GM23338 (cell line): ENCODE measurements around the gene PTPN9. TPM values are rescaled to one million over a fixed set of nuclear protein-coding genes. Genes with fewer than 3 reads are reported as not detected.
A peak's percentile ranks its signal among the peaks of the same experiment; 100 is the strongest.

Source experiments
- ATAC-seq: fragments of 200-7000 bp; cut with Tn5 transposase; 3 replicates; pipeline ENCODE4 v1.9.1; 2020
- DNase-seq: peaks from one replicate; pipeline ENCODE4 v3.0.0-alpha.2; 2015; ENCODE audit warnings: low spot score
- H2AFZ ChIP-seq: fragments of 200-600 bp; sonication (generic); 2 replicates; pipeline ENCODE4 v1.8.0; 2016; ENCODE audit warnings: antibody characterized with exemption, mild to moderate bottlenecking, moderate library complexity
- H3F3A ChIP-seq: fragments of 200-600 bp; sonication (generic); replicated peaks from 2 replicates; pipeline ENCODE4 v1.8.0; 2017; ENCODE audit warnings: antibody characterized with exemption, mixed run types, low read depth
- H3K27ac ChIP-seq: fragments of 200-600 bp; sonication (generic); 2 replicates; pipeline ENCODE4 v1.6.1; 2016; ENCODE audit warnings: low read depth
- H3K27me3 ChIP-seq: fragments of 200-600 bp; sonication (generic); 2 replicates; pipeline ENCODE4 v1.8.0; 2016; ENCODE audit warnings: mild to moderate bottlenecking, mixed run types, moderate library complexity; ENCODE audit not compliant: insufficient read depth
- H3K36me3 ChIP-seq: fragments of 200-600 bp; sonication (generic); 2 replicates; pipeline ENCODE4 v1.8.0; 2016; ENCODE audit warnings: mild to moderate bottlenecking; ENCODE audit not compliant: insufficient read depth
- H3K4me1 ChIP-seq: fragments of 200-600 bp; sonication (generic); 2 replicates; pipeline ENCODE4 v1.8.0; 2016; ENCODE audit warnings: mild to moderate bottlenecking, moderate library complexity; ENCODE audit not compliant: insufficient read depth
- H3K4me2 ChIP-seq: fragments of 200-600 bp; sonication (generic); 2 replicates; pipeline ENCODE4 v1.7.1; 2017; ENCODE audit warnings: mixed run types
- H3K4me3 ChIP-seq: fragments of 200-600 bp; sonication (generic); 2 replicates; pipeline ENCODE4 v1.6.1; 2016; ENCODE audit warnings: mixed run types
- H3K79me2 ChIP-seq: fragments of 200-600 bp; sonication (generic); replicated peaks from 2 replicates; pipeline ENCODE4 v1.8.0; 2017; ENCODE audit warnings: mild to moderate bottlenecking; ENCODE audit not compliant: insufficient read depth
- H3K9me2 ChIP-seq: fragments of 200-600 bp; sonication (generic); 2 replicates; pipeline ENCODE4 v1.8.0; 2017; ENCODE audit not compliant: insufficient read depth
- H4K20me1 ChIP-seq: fragments of 200-600 bp; sonication (generic); replicated peaks from 2 replicates; pipeline ENCODE4 v1.8.0; 2017; ENCODE audit warnings: mild to moderate bottlenecking; ENCODE audit not compliant: insufficient read depth
- H3K27ac Mint-ChIP-seq: 2 replicates; pipeline ENCODE4 v1.8.0; 2020; ENCODE audit warnings: inconsistent platforms, mild to moderate bottlenecking, moderate library complexity, mixed read lengths
- H3K27me3 Mint-ChIP-seq: 3 replicates; pipeline ENCODE4 v1.8.0; 2022; ENCODE audit warnings: low read depth, mild to moderate bottlenecking, moderate library complexity, mixed read lengths, inconsistent platforms; ENCODE audit not compliant: insufficient read depth, poor library complexity
- H3K36me3 Mint-ChIP-seq: 3 replicates; pipeline ENCODE4 v1.8.0; 2021; ENCODE audit warnings: low read depth, mild to moderate bottlenecking, inconsistent platforms, moderate library complexity, mixed read lengths
- H3K4me1 Mint-ChIP-seq: 3 replicates; pipeline ENCODE4 v1.8.0; 2020; ENCODE audit warnings: mild to moderate bottlenecking, inconsistent platforms, mixed read lengths
- H3K4me3 Mint-ChIP-seq: 3 replicates; pipeline ENCODE4 v1.8.0; 2021; ENCODE audit warnings: moderate library complexity, mild to moderate bottlenecking, inconsistent platforms, mixed read lengths
- H3K9me3 Mint-ChIP-seq: 3 replicates; pipeline ENCODE4 v1.8.0; 2020; ENCODE audit warnings: moderate library complexity, mild to moderate bottlenecking, inconsistent platforms, mixed read lengths
- CREB1 ChIP-seq: fragments of 250-450 bp; sonication (Bioruptor Pico); IDR thresholded peaks from 2 replicates; pipeline ENCODE4 v1.5.0; 2020; ENCODE audit warnings: low read depth, mild to moderate bottlenecking, moderate library complexity
- EZH2 ChIP-seq: fragments of 200-600 bp; sonication (generic); IDR thresholded peaks from one replicate; pipeline ENCODE4 v1.8.0; 2017; ENCODE audit warnings: antibody characterized with exemption, mild to moderate bottlenecking, low read depth; ENCODE audit not compliant: unreplicated experiment
- EZH2phosphoT487 ChIP-seq: fragments of 200-600 bp; sonication (generic); IDR thresholded peaks from one replicate; pipeline ENCODE4 v1.8.1; 2018; ENCODE audit warnings: antibody characterized with exemption; ENCODE audit not compliant: unreplicated experiment
- JUNB ChIP-seq: IDR thresholded peaks from one replicate; pipeline ENCODE4 v1.6.1; 2016; ENCODE audit warnings: antibody characterized with exemption; ENCODE audit not compliant: unreplicated experiment
- NANOG ChIP-seq: IDR thresholded peaks from 2 replicates; pipeline ENCODE4 v1.6.1; 2016; ENCODE audit warnings: antibody characterized with exemption, borderline replicate concordance
- POLR2AphosphoS5 ChIP-seq: IDR thresholded peaks from 2 replicates; pipeline ENCODE4 v1.6.1; 2016; ENCODE audit warnings: antibody characterized with exemption, low read depth
- STAT1 ChIP-seq: IDR thresholded peaks from one replicate; pipeline ENCODE4 v1.6.1; 2016; ENCODE audit warnings: antibody characterized with exemption; ENCODE audit not compliant: unreplicated experiment
- ZNF114 ChIP-seq: fragments of 250-450 bp; sonication (Bioruptor Pico); IDR thresholded peaks from 2 replicates; pipeline ENCODE4 v1.5.0; 2020; ENCODE audit warnings: mild to moderate bottlenecking, moderate library complexity
- ZNF331 ChIP-seq: fragments of 250-450 bp; sonication (Bioruptor Pico); IDR thresholded peaks from 2 replicates; pipeline ENCODE4 v1.5.0; 2020; ENCODE audit warnings: low read depth, mild to moderate bottlenecking, moderate library complexity
- polyA plus RNA-seq: library from polyadenylated mRNA; unstranded; fragments of >200 nt; fragmentation: Nextera tagmentation; extraction: Ambion mirVana; gene quantifications from 2 replicates; pipeline ENCODE4 v1.2.1, GENCODE V29; 2016
- total RNA-seq: library from RNA; depleted of rRNA; stranded (reverse); fragments of >200 nt; shearing (Covaris generic); gene quantifications from 2 replicates; pipeline ENCODE4 v1.2.3, GENCODE V29; 2014
- TF ChIP-seq, protein P1 (sequence below): fragments of 250-450 bp; sonication (Bioruptor Pico); IDR thresholded peaks from 2 replicates; pipeline ENCODE4 v1.5.0; 2020; ENCODE audit warnings: mild to moderate bottlenecking, moderate library complexity
- TF ChIP-seq, protein P2 (sequence below), 2 experiments: fragments of 200-600 bp in 1 of 2; sonication (generic) in 1 of 2; conservative IDR thresholded peaks; 2 replicates each; pipeline versions ENCODE4 v1.5.1 to v1.6.1; 2016 to 2017; ENCODE audit warnings: antibody characterized with exemption in 2 of 2, low read depth in 2 of 2, mild to moderate bottlenecking in 2 of 2, moderate library complexity in 1 of 2
- TF ChIP-seq, protein P3 (sequence below): IDR thresholded peaks from one replicate; pipeline ENCODE4 v1.6.1; 2018; ENCODE audit warnings: antibody characterized with exemption; ENCODE audit not compliant: unreplicated experiment
- TF ChIP-seq, protein P4 (sequence below): IDR thresholded peaks from 2 replicates; pipeline ENCODE4 v1.6.1; 2016; ENCODE audit warnings: antibody characterized with exemption

PTPN9 gene
- total and polyA plus RNA-seq, 2 experiments from 2014 or later: 12.1 to 32.7 TPM

DNA sequence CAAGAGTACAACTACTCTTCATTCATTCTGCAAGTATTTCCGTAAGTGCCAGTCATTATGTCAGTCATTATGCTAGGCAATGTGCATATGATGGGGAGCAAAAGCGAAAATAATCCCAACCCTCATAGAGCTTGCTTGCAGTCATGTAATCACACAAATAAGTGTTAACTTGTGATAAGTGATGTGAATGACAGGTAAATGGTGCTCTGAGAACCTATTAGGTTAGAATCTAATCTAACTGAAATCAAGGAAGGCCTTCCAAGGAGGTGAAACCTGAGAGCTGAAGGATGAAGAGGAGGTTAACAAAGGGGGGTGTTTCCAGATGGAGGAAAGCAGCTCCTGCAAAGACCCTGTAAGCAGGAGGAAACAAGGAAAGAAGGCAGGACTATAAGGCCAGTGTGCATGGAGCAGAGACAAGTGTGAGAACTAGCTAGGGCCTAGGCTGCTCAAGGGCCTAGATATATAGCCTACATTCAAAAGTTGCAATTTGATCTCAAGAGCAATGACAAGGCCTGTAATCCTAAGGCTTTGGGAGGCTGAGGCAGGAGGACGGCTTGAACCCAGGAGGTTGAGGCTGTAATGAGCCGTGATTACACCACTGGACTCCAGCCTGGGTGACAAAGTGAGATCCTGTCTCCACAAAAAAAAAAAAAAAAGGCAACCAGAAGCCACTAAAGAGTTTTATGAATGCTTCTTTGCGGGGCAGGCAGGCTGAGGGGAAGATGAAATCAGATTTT, 5.3 kb downstream of the PTPN9 start:
- peaks cover 45% of the 10 kb centered on the region for H3K4me1 ChIP-seq
- Mint-ChIP-seq H3K27ac (peak overlapping the region; percentile 78), H3K9me3 (0 out of 3 replicates have a peak, but pooled peaks cover 5% of the 10 kb centered on the region), H3K4me3 (peak overlapping the region; percentile 53), H3K36me3 (peaks cover 28% of the 10 kb centered on the region; the same call in 2 of the 3 replicates), H3K4me1 (peaks cover 24% of the 10 kb centered on the region), H3K27me3 (peaks cover 7% of the 10 kb centered on the region)
- H3K4me2 ChIP-seq: peak overlapping the region; percentile 69
- H3K36me3 ChIP-seq: no peaks in the 10 kb centered on the region
- no peak overlapping the region for H2AFZ ChIP-seq
- no peaks in the 10 kb centered on the region for H3K9me2 ChIP-seq
- TF ChIP-seq, protein P1, sequence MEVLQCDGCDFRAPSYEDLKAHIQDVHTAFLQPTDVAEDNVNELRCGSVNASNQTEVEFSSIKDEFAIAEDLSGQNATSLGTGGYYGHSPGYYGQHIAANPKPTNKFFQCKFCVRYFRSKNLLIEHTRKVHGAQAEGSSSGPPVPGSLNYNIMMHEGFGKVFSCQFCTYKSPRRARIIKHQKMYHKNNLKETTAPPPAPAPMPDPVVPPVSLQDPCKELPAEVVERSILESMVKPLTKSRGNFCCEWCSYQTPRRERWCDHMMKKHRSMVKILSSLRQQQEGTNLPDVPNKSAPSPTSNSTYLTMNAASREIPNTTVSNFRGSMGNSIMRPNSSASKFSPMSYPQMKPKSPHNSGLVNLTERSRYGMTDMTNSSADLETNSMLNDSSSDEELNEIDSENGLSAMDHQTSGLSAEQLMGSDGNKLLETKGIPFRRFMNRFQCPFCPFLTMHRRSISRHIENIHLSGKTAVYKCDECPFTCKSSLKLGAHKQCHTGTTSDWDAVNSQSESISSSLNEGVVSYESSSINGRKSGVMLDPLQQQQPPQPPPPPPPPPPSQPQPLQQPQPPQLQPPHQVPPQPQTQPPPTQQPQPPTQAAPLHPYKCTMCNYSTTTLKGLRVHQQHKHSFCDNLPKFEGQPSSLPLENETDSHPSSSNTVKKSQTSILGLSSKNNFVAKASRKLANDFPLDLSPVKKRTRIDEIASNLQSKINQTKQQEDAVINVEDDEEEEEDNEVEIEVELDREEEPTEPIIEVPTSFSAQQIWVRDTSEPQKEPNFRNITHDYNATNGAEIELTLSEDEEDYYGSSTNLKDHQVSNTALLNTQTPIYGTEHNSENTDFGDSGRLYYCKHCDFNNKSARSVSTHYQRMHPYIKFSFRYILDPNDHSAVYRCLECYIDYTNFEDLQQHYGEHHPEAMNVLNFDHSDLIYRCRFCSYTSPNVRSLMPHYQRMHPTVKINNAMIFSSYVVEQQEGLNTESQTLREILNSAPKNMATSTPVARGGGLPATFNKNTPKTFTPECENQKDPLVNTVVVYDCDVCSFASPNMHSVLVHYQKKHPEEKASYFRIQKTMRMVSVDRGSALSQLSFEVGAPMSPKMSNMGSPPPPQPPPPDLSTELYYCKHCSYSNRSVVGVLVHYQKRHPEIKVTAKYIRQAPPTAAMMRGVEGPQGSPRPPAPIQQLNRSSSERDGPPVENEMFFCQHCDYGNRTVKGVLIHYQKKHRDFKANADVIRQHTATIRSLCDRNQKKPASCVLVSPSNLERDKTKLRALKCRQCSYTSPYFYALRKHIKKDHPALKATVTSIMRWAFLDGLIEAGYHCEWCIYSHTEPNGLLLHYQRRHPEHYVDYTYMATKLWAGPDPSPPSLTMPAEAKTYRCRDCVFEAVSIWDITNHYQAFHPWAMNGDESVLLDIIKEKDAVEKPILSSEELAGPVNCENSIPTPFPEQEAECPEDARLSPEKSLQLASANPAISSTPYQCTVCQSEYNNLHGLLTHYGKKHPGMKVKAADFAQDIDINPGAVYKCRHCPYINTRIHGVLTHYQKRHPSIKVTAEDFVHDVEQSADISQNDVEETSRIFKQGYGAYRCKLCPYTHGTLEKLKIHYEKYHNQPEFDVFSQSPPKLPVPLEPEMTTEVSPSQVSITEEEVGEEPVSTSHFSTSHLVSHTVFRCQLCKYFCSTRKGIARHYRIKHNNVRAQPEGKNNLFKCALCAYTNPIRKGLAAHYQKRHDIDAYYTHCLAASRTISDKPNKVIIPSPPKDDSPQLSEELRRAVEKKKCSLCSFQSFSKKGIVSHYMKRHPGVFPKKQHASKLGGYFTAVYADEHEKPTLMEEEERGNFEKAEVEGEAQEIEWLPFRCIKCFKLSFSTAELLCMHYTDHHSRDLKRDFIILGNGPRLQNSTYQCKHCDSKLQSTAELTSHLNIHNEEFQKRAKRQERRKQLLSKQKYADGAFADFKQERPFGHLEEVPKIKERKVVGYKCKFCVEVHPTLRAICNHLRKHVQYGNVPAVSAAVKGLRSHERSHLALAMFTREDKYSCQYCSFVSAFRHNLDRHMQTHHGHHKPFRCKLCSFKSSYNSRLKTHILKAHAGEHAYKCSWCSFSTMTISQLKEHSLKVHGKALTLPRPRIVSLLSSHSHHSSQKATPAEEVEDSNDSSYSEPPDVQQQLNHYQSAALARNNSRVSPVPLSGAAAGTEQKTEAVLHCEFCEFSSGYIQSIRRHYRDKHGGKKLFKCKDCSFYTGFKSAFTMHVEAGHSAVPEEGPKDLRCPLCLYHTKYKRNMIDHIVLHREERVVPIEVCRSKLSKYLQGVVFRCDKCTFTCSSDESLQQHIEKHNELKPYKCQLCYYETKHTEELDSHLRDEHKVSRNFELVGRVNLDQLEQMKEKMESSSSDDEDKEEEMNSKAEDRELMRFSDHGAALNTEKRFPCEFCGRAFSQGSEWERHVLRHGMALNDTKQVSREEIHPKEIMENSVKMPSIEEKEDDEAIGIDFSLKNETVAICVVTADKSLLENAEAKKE (CRISPR knock-in tag): no peak
- TF ChIP-seq POLR2AphosphoS5 (no peak), ZNF331 (CRISPR knock-in tag) (no peak), CREB1 (CRISPR knock-in tag) (no peak), NANOG (no peak), EZH2 (no peak), STAT1 (no peak), ZNF114 (CRISPR knock-in tag) (no peak), JUNB (no peak), EZH2phosphoT487 (no peak)
- TF ChIP-seq, protein P2, sequence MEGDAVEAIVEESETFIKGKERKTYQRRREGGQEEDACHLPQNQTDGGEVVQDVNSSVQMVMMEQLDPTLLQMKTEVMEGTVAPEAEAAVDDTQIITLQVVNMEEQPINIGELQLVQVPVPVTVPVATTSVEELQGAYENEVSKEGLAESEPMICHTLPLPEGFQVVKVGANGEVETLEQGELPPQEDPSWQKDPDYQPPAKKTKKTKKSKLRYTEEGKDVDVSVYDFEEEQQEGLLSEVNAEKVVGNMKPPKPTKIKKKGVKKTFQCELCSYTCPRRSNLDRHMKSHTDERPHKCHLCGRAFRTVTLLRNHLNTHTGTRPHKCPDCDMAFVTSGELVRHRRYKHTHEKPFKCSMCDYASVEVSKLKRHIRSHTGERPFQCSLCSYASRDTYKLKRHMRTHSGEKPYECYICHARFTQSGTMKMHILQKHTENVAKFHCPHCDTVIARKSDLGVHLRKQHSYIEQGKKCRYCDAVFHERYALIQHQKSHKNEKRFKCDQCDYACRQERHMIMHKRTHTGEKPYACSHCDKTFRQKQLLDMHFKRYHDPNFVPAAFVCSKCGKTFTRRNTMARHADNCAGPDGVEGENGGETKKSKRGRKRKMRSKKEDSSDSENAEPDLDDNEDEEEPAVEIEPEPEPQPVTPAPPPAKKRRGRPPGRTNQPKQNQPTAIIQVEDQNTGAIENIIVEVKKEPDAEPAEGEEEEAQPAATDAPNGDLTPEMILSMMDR (conservative IDR thresholded peaks at IDR 0.05; ENCODE audit: low read depth in 2 of 2): no peak
- TF ChIP-seq, protein P3, sequence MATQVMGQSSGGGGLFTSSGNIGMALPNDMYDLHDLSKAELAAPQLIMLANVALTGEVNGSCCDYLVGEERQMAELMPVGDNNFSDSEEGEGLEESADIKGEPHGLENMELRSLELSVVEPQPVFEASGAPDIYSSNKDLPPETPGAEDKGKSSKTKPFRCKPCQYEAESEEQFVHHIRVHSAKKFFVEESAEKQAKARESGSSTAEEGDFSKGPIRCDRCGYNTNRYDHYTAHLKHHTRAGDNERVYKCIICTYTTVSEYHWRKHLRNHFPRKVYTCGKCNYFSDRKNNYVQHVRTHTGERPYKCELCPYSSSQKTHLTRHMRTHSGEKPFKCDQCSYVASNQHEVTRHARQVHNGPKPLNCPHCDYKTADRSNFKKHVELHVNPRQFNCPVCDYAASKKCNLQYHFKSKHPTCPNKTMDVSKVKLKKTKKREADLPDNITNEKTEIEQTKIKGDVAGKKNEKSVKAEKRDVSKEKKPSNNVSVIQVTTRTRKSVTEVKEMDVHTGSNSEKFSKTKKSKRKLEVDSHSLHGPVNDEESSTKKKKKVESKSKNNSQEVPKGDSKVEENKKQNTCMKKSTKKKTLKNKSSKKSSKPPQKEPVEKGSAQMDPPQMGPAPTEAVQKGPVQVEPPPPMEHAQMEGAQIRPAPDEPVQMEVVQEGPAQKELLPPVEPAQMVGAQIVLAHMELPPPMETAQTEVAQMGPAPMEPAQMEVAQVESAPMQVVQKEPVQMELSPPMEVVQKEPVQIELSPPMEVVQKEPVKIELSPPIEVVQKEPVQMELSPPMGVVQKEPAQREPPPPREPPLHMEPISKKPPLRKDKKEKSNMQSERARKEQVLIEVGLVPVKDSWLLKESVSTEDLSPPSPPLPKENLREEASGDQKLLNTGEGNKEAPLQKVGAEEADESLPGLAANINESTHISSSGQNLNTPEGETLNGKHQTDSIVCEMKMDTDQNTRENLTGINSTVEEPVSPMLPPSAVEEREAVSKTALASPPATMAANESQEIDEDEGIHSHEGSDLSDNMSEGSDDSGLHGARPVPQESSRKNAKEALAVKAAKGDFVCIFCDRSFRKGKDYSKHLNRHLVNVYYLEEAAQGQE: no peak
- TF ChIP-seq, protein P4, sequence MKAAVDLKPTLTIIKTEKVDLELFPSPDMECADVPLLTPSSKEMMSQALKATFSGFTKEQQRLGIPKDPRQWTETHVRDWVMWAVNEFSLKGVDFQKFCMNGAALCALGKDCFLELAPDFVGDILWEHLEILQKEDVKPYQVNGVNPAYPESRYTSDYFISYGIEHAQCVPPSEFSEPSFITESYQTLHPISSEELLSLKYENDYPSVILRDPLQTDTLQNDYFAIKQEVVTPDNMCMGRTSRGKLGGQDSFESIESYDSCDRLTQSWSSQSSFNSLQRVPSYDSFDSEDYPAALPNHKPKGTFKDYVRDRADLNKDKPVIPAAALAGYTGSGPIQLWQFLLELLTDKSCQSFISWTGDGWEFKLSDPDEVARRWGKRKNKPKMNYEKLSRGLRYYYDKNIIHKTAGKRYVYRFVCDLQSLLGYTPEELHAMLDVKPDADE: no peak
- H3K4me3 ChIP-seq: peak overlapping the region; percentile 39
- peaks cover 7% of the 10 kb centered on the region for H4K20me1 ChIP-seq
- peak overlapping the region; percentile 21 for H3K27ac ChIP-seq
- no peaks in the 10 kb centered on the region for H3K27me3 ChIP-seq
- peaks cover 11% of the 10 kb centered on the region for H3F3A ChIP-seq
- ATAC-seq (peak; percentile 34), DNase-seq (peak; percentile 63)
- peaks cover 93% of the 10 kb centered on the region for H3K79me2 ChIP-seq
